Measurements from ENCODE around the gene ADAM17.
"Not testable (repeated sequence)": the region's sequence is repeated elsewhere in the genome, so short reads cannot be mapped to it uniquely, and the experiment has no call there.

ADAM17 gene

GRCh38 chr2:9595746-9596145, 40.1 kb upstream of the ADAM17 start:
- TF ChIP-seq, protein P1, sequence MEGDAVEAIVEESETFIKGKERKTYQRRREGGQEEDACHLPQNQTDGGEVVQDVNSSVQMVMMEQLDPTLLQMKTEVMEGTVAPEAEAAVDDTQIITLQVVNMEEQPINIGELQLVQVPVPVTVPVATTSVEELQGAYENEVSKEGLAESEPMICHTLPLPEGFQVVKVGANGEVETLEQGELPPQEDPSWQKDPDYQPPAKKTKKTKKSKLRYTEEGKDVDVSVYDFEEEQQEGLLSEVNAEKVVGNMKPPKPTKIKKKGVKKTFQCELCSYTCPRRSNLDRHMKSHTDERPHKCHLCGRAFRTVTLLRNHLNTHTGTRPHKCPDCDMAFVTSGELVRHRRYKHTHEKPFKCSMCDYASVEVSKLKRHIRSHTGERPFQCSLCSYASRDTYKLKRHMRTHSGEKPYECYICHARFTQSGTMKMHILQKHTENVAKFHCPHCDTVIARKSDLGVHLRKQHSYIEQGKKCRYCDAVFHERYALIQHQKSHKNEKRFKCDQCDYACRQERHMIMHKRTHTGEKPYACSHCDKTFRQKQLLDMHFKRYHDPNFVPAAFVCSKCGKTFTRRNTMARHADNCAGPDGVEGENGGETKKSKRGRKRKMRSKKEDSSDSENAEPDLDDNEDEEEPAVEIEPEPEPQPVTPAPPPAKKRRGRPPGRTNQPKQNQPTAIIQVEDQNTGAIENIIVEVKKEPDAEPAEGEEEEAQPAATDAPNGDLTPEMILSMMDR (IDR thresholded peaks at IDR 0.05; ENCODE audit: insufficient read depth, low read length, poor library complexity, severe bottlenecking) = no peak

GRCh38 chr2:9595256-9595655, 39.6 kb upstream of the ADAM17 start:
- H3K27me3 ChIP-seq (replicated peaks; ENCODE audit: control insufficient read depth, insufficient read depth, low read length); H3K36me3 ChIP-seq (ENCODE audit: control insufficient read depth, insufficient read depth, low read length); H3K4me3 ChIP-seq (replicated peaks; ENCODE audit: low read depth, low read length); DNase-seq (ENCODE audit: extremely low read depth, insufficient read length): not testable (repeated sequence)

More at GRCh38 chr2:9595746-9596145, 40.1 kb upstream of the ADAM17 start:
- Histone ChIP-seq H3K27me3 (replicated peaks; ENCODE audit: control insufficient read depth, insufficient read depth, low read length) (no peaks in the 10 kb centered on the region), H3K36me3 (ENCODE audit: control insufficient read depth, insufficient read depth, low read length) (peaks cover 3% of the 10 kb centered on the region), H3K4me3 (replicated peaks; ENCODE audit: low read depth, low read length) (no peak overlapping the region)
- no peak for DNase-seq (ENCODE audit: extremely low read depth, insufficient read length)

DNA sequence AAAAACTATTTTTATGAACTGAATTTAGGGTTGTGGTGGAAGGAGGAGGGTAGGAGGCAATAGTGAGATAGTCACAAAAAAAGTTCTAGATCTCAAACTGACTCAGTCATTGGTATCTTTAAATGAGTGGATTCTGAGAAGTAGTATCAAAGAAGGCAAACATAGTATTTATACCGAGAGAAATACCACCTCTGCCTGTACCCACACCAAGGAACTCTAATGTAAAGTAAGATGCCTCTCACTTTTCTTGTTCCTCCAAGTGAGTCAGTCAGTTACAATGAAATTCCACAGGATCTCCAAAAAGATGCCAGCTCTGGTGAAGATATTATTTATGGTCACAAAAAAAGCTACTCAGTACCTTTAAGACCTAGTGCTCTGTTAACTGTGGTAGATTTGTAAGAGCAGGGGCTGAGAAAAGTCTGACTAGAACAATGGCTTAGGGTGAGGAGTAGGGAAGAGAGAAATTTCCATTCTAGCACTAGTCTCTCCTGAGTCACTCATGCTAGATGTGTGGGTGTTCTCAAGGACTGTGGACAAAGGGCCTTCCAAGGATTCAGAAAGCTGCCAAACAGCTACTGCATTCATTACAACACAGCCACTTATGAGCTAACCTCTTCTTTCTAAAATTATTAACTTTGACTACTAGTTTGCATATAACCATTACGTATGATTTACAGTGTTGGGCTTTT, 38.9 kb upstream of the ADAM17 start:
- Histone ChIP-seq H3K36me3 (ENCODE audit: control insufficient read depth, insufficient read depth, low read length) (peaks cover 3% of the 10 kb centered on the region), H3K4me3 (replicated peaks; ENCODE audit: low read depth, low read length) (no peak overlapping the region), H3K27me3 (replicated peaks; ENCODE audit: control insufficient read depth, insufficient read depth, low read length) (no peaks in the 10 kb centered on the region)
- TF ChIP-seq, protein P1 (IDR thresholded peaks at IDR 0.05; ENCODE audit: insufficient read depth, low read length, poor library complexity, severe bottlenecking) = no peak
- DNase-seq (ENCODE audit: extremely low read depth, insufficient read length) = no peak

DNA sequence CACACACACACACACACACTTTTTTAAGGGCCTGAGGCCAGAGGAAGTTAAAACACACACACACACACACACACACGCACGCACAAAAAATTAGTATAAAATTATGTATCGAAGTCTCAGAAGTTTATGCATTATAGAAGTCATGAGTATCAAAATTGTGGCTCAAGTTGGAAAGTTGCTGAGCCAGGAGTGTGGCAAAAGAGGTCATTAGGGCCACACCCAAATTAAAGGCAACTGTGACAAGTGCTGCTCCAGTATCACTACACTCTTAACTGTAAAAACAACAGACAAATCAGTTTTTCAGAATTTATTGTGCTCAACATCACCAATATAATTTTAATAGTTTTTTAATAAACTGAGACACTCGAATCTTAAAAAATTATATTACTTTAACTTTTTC, 38.3 kb upstream of the ADAM17 start:
- no peaks in the 10 kb centered on the region; the same call in none of the 2 replicates for H3K36me3 ChIP-seq (ENCODE audit: control insufficient read depth, insufficient read depth, low read length)
- H3K4me3 ChIP-seq (replicated peaks; ENCODE audit: low read depth, low read length) = no peak overlapping the region
- no peak for DNase-seq (ENCODE audit: extremely low read depth, insufficient read length)
- TF ChIP-seq, protein P1 (IDR thresholded peaks at IDR 0.05; ENCODE audit: insufficient read depth, low read length, poor library complexity, severe bottlenecking) = no peak
- no peaks in the 10 kb centered on the region for H3K27me3 ChIP-seq (replicated peaks; ENCODE audit: control insufficient read depth, insufficient read depth, low read length)

DNA sequence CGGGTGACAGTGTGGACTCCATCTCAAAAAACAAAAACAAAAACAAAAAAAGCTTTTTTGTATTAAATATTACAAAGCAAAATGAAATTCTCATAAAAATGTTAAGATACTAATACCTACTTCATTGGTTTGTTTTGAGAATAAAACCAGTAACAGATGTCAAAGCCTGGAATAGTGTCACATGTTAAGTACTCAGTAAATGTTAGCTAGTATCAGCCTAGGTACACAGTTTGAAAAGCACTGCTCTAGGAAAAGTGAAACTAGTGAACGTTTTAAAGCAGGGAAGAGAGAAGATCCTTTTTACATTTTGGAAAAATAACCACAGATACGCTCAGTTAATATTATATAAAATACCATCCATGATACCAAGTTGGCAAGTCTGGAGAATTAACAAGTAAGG, 37.1 kb upstream of the ADAM17 start:
- TF ChIP-seq, protein P1 (IDR thresholded peaks at IDR 0.05; ENCODE audit: insufficient read depth, low read length, poor library complexity, severe bottlenecking) = no peak
- peaks cover 3% of the 10 kb centered on the region; the same call in 1 of the 2 replicates for H3K36me3 ChIP-seq (ENCODE audit: control insufficient read depth, insufficient read depth, low read length)
- no peak for DNase-seq (ENCODE audit: extremely low read depth, insufficient read length)
- H3K4me3 ChIP-seq (replicated peaks; ENCODE audit: low read depth, low read length) = no peak overlapping the region
- H3K27me3 ChIP-seq (replicated peaks; ENCODE audit: control insufficient read depth, insufficient read depth, low read length) = no peaks in the 10 kb centered on the region

GRCh38 chr2:9590641-9591040, 35.0 kb upstream of the ADAM17 start:
- DNase-seq (ENCODE audit: extremely low read depth, insufficient read length) = no peak
- no peak overlapping the region for H3K4me3 ChIP-seq (replicated peaks; ENCODE audit: low read depth, low read length)
- no peaks in the 10 kb centered on the region for H3K27me3 ChIP-seq (replicated peaks; ENCODE audit: control insufficient read depth, insufficient read depth, low read length)
- H3K36me3 ChIP-seq (ENCODE audit: control insufficient read depth, insufficient read depth, low read length) = peaks cover 5% of the 10 kb centered on the region
- TF ChIP-seq, protein P1 (IDR thresholded peaks at IDR 0.05; ENCODE audit: insufficient read depth, low read length, poor library complexity, severe bottlenecking) = no peak

Data from GM06990 (cell line).